Stimulated activated CD8-positive, alpha-beta memory T cell treated with anti-CD3 and anti-CD28 coated beads, Interleukin-12 subunit alpha, Interleukin-12 subunit beta, amount 100 ng/mL, for 24 hours (primary cell): Measurements from ENCODE around the gene LPCAT1.
"Not testable (repeated sequence)": the region's sequence is repeated elsewhere in the genome, so short reads cannot be mapped to it uniquely, and the experiment has no call there.

Experiments
- DNase-seq: peaks from one replicate; pipeline ENCODE4 v3.0.0-alpha.2; 2020; ENCODE audit errors: extremely low read depth

Gene LPCAT1

GRCh38 chr5:1509346-1510085, 14.2 kb downstream of the LPCAT1 start:
- DNase-seq = no peak

- DNase-seq = no peak
Observed at GRCh38 chr5:1508659-1509290, 15.0 kb downstream of the LPCAT1 start.

GRCh38 chr5:1507961-1508658, 15.7 kb downstream of the LPCAT1 start:
- DNase-seq = no peak

- no peak for DNase-seq
Observed at GRCh38 chr5:1507457-1507856, 16.3 kb downstream of the LPCAT1 start.

- DNase-seq = no peak
Observed at GRCh38 chr5:1507014-1507375, 16.8 kb downstream of the LPCAT1 start.

GRCh38 chr5:1506242-1507013, 17.3 kb downstream of the LPCAT1 start:
- DNase-seq = no peak

GRCh38 chr5:1505506-1506241, 18.1 kb downstream of the LPCAT1 start:
- DNase-seq = no peak

GRCh38 chr5:1505089-1505488, 18.7 kb downstream of the LPCAT1 start:
- DNase-seq = not testable (repeated sequence)

GRCh38 chr5:1504617-1505016, 19.1 kb downstream of the LPCAT1 start:
- DNase-seq = no peak

GRCh38 chr5:1504069-1504595, 19.6 kb downstream of the LPCAT1 start:
- DNase-seq = no peak

GRCh38 chr5:1503241-1504068, 20.3 kb downstream of the LPCAT1 start:
- no peak for DNase-seq

GRCh38 chr5:1502737-1503120, 21.0 kb downstream of the LPCAT1 start:
- DNase-seq = no peak

GRCh38 chr5:1502046-1502736, 21.6 kb downstream of the LPCAT1 start:
- no peak for DNase-seq

GRCh38 chr5:1501372-1502045, 22.3 kb downstream of the LPCAT1 start:
- no peak for DNase-seq

GRCh38 chr5:1500411-1501091, 23.2 kb downstream of the LPCAT1 start:
- DNase-seq = no peak

- DNase-seq = no peak
Observed at GRCh38 chr5:1499851-1500250, 23.9 kb downstream of the LPCAT1 start.

- DNase-seq = no peak
Observed at GRCh38 chr5:1498623-1499416, 24.9 kb downstream of the LPCAT1 start.
